NCI-H2171 (cell line): ENCODE measurements around the gene PDE2A.

Source experiments
- DNase-seq: peaks from one replicate; lab custom pipeline; 2025; lab: John Stamatoyannopoulos, UW

The PDE2A gene

DNA sequence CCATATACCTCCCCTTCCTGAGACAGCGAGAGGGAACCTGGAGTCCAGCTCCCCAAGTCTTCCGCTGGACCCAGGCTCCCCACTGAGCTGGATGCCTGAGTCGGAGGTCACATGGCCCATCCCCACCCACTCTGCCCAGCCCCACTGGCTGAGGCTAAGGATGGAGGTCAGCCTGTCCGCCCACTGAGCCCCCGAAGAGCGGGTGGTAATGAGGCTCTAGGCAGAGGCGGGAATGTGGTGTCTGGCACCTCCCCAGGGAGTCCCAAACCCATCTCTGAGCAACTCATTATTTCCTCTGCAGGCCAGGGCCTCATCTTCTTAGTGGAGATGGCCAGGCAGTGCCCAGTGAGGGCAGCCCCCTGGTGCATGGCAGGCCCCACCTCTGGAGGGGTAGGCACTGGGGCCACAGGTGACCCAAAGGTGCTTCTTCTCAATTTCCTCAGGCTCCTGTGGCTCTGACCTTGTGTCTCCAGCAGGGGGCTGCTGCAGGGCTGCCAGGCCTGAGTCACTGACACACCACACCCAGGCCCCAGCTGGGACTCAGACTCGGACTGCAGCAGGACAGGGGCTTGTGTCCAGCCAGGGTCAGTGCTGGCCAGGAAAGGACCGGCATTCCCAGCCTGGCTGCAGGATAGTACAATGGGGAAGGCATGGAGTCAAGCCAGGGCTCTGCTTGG is 10.2 kb upstream of the PDE2A start:
- no peak for DNase-seq

DNA sequence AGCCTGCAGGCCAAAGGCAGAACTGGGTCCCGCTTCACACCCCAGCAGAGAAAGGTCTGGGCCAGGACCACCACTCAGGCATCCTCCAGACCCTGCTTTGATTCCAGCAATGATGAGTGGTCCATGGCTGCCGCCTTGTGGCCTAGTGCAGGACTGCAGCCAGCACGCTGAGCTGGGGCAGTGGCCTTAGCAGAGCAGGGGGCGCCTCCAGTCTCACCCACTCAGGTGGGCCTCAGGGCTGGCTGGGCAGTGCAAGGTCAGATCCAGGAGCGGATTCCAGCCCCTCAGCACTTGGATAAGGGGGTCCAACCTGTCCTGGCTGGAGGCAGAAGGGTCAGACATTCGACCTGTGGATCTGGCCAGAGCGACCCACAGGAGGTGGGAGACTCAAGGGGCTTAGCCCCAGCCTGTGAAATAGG is 9.6 kb upstream of the PDE2A start:
- DNase-seq = peak; percentile 23

DNA sequence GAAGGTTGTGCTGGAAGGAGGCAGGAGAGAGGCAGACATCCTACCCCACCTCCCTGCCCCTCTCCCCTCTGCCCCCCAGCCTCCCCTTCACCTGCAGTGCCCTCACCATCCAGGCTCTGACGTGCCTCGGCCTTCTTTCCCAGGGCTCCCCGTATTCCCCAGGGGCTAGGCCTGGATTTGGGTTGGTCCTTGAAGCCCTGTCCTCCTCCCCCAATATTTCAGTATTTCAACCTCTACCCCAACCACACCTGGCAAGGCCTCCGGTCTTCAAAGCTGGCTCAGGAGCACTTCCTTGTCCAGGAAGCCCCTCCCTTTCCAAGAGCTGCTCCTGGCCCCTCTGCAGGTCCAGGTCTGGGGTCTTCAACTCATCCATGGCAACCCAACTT is 8.6 kb upstream of the PDE2A start:
- DNase-seq = no peak

DNA sequence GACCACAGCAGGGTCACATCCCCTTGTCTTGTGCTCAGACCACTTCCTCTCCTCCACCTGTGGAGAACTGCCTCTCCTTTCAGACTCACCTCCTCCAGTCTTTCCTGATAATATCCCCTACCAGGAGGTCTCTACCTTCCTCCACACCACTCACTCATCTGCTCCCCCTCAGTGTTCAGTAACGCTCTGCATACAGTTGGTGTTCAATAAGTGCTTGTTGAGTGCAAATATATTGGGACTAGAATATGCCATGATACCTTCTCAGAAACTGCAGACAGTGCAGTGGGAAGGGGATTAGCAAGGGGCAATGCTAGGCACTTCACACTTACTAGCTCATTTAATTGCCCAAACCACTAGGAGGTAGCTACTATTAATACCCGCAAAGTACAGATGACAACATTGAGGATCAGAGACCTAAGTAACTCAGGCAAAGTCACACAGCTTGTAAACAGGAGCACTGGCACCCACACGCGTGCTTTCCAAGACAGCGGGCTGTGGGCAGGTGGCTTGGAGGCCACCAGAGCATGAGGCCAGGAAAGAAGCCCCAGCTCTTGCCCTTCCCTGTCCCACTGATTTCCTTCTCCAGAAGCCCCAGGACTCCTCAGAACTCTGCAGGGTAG is 8.1 kb upstream of the PDE2A start:
- DNase-seq = no peak

DNA sequence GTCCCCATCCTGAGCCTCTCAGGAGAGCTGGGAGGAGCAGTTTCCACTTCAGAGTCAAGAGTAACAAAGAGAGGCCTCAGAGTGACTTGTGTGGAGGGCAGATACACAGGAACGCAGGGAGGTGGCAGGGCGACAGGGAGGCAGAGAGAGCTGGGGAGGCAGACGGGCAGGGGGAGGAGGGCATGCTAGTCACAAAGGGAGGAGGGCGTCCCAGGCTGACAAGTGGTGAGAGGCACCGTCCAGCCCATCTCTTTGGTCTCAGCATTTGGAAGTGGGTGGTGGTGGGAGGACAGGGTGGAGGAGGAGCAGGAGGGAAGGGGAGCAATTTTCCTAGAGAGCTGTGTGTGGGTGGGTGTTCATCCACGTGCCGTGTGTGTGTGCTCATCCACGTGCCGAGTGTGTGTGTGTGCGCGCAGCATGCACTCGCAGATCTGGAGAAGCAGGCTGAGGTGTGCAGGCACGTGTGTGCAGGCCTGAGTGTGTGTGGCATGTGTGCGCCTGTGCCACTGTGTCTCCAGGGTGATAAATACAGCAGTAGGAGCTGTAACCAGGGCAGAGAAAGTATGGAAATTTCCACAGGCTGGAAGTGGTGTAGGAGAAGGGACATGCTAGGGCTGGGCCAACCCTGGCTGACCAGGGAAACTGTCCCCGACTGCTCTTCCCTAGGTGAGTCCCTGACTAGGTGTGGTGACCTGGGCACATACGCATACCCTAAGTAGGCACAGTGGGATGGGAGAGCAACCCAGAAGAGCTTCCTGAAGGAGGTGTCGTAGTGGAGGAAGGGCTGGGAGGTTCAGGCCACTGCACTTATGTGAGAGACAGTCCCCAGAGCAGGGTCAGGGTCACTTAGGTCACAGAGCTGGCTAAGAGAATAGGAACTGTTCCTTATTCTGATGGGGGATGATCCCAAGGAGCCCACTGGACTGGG is 7.3 kb upstream of the PDE2A start:
- DNase-seq = no peak

DNA sequence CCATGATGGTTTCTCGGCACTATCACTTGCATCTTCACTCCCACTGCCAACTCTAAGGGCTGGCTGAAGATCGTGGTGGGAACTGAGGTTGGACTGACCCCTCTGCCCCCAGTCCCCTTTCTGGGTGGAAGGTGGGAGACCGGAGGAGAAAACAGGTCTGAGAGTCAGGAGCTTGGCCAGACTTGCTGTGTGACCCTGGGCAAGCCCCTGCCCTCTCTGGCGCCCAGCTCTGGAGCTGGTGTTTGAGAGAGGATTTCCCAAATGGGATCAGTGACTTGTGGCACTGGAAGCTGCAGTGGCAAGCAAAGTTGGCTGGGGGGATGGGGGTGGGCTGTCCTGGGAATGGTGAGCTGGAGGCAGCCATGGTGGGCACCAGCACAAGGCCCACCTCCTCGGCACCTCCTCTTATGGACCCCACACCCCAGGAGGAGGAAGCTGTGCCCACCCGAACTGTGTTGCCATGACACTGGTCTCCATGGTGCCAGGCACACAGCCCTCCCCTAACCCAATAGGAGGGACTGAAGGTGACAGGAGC is 6.5 kb upstream of the PDE2A start:
- no peak for DNase-seq

DNA sequence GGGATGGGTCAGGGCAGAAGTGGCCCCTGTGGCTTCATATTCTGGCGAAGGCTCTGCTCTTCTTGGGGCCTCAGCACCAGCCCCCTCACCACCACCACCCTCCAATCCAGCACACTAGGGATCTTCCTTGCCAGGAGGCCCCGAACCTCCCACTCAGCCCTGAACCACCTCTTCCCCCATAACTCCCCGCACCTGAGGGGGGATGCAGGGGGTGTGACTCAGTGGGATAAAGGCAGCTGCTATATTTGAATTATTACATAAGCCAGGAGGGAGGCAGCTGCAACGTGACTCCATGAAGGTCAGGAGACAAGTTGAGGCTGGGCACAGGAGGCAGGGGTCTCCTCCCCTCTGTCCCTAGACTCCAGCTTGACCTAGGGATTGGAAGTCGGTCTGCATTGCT is 5.6 kb upstream of the PDE2A start:
- no peak for DNase-seq

DNA sequence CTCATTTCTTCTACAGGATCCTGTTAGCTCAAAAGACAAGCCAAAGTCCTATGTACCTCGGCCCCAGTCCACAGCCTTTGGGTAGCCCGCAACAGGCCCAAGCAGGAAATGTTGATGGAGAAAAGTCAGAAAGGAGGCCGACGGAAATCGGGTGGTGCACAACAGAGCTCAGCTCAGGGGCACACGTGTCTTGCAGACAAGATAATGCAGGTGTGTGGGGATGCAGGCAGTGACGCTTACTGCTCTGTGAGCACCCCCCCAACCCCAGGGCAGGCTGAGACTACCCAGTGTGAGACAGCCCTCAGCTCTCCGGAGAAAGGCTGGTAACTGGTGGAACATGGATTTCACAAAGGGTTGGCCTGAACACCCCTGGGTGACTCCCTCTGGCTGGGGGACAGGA is 4.3 kb upstream of the PDE2A start:
- DNase-seq = no peak

DNA sequence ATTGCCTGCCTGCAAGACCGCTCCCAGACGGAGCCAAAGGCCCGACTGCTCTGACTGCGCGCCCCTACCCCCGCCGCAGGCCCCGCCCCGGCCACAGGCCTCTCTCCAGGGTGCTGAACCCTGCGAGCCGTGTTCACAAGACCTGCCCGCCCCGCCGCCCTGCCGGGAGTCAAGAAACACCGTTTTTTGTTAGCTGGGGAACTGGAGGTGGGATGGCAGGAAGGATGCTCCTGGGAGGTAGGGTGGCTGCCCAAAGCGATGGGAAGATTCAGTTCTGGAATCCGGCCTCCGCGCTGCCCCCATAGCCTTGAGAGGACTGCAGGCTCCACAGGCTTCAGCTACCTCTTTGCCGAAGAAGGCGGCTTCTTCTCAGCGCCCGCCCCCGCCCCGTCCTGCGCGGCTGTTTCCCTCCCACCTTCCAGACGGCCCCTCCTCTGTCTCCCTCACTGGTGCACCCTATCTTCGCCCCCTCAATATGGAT is 2.7 kb upstream of the PDE2A start:
- DNase-seq = no peak

DNA sequence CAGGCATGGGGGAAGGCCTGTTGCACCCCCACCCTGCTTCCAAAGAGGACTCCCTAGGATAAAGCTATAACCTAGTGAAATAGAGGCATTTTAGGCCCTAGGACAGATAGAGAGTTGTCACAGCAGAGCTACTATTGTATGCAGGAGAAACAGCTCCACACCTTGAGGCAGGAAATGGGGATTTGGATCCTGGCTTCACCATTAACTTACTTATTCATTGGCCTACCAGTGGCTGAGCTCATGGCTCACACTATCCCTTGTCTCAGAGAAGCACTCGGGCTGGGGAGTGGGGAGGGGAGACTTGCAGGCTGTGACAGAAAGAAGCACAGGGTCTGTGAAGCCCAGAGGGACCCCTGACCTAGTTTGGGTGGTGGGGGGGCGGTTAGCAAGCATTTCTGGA is 999 bp upstream of the PDE2A start:
- no peak for DNase-seq

DNA sequence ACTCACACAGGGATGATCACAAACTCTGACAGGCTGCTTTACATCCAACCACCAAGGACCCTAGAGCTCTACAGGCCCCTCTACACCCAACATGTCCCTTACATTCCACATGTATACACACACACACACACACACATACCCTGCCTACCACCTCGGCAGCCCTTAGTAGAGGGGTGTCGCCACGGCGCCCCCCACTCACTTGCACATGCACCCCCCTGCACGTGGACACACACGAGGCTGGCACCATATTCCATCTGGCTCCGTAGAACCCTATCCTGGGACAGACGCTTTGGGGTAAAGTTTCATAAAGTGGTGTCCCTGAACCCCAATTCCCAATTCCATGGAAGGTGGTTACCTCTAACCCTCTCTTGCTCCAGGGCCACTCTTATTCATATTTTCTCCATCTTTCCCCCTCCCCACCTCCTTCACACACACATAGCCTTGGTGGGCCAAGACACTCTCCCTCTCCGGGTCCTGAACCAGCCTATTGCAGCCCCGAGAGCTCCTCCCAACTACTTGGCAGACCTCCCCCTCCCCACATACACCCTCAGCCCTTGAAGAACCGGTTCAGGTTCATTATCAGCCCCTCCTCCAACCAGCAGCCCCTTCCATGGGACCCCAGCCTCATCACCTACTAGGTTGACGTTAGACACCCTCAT is 809 bp downstream of the PDE2A start:
- no peak for DNase-seq

DNA sequence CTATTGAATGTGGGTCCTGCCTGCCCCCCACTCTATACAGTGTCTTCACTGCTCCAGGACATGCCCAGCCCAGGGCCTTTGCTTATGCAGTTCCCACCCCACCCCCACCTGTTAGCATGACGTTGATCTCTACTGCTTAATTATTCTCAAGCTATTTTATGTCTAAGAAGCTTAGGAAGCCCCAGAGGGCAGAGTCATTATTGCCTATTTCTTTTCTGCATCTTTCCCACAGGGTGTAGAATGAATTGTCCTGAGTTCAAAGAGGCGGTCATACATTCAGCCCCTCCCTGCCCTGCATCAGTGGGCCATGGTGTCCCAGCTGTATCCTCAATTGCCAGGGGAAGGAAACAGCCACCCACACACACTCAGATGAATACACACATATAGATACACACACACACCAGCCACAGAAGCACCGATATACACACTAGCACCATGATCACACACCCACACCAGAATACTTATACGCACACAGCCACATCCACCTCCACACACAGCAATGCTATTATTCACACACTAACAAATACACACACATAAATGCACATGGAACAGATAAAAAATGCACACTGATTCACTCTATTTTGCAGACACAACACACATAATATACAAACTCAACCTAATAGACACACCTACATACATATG is 1.5 kb downstream of the PDE2A start:
- no peak for DNase-seq

DNA sequence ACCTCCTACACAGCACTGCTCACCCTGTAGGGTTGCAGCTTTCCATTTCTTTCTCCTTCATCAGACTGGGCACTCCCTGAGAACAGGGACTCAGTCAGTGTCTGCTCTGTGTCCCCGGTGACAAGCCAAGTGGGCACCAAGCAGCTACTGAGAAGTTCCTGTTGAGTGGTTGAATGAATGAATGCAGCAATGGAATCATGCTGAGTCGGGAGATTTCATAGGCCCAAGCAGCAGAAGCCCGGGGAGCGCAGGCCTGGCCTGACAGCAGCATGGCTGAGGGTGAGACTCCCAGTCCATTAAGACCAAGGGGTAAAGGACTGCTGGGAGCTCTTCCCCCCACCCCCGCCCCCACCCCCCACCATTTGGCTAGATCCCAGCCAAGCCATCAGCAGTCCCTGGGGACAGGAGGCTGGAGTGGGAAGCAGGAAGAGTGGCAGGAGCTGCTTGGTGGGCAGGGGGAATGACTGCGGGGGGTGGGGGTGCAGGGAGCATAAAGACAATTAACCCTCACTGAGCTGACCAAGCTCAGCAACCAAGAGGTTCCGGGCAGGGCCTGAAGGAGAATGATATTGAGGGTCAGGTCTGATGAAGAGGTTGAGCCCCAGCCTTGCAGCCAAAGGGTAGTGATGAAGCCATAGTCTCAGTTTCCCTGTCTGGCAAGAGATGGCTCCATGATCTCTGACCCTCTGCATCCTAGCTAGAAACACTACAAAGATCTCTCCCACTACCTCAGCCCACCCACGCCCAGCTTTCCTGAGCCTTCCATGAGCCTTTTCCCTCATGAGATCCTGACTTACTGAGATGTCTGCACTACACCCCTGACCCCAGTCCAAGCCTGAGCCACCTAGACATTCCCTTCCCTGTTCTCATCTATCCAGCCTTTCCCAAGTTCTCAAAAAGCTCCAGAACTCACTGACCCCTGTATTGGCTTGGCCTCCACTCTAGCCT is 2.8 kb downstream of the PDE2A start:
- no peak for DNase-seq

DNA sequence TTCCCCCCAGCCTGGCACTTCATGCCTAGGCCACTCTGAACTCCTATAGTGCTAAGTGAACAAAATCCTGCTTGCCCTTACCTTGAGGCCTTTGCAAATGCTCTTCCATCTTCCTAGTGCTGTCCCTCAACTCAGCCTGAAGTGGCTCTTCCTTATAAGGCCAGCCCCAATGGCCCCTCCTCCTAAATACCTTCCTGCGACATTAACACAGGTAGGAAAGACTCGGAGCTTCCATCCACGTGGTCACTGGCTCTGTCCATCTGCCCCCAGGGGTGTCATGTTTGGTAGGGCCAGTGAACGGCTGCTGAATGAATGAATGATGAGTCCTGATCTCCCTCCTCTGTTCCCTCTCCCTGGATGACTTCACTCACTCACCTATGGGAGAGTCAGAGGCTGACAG is 4.2 kb downstream of the PDE2A start:
- DNase-seq = no peak

DNA sequence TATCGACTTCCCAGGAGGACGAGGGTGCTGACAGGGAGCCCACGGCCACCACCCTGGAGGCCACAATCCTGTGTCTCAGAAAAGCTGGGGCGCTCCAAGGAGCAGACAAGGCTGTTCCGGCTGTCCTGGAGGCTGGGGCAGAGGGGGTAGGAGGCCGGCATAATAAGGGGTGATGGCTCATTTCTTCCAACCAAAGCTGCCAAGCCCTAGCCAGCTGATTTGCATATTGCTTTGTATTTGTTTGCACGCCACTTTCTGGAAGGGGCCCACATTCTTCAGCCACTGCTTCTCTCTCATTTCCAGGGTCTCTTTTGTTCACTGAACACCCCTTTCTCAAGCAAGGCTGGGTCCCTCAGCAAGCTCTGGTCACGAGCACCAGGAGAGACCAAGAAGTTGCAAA is 4.7 kb downstream of the PDE2A start:
- no peak for DNase-seq

DNA sequence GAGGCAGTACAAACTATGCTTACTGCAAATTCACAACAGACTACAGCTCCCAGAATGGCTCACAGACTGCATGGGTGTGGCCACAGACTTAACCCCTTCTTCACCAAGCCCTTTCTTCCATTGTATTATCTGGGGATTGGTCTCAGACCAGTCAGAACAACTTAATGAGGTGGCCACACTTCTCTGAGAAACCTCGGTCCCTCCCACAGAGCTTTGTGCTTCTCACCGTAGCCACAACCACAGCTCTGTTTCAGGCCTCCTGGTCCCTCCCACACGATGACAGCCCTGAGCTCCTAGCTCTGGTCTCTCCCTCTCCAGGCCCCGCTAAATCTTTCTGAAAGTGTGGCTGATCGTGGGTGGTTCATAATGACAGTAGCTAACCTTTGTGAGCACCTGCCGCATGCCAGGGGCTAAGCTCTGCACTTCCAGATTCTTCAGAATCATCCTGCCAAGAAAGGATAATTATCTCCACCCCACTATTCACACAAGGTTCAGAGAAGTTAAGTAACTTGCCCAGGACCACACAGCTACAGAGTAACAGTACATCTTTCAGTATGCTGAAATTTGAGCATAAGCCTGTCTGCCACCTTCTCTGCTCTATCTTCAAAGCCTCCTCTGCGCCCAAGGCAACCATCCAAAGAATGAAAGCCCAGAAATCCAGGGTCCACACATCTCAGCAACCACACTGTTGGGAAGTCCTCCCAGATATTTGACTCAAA is 5.4 kb downstream of the PDE2A start:
- DNase-seq = no peak

DNA sequence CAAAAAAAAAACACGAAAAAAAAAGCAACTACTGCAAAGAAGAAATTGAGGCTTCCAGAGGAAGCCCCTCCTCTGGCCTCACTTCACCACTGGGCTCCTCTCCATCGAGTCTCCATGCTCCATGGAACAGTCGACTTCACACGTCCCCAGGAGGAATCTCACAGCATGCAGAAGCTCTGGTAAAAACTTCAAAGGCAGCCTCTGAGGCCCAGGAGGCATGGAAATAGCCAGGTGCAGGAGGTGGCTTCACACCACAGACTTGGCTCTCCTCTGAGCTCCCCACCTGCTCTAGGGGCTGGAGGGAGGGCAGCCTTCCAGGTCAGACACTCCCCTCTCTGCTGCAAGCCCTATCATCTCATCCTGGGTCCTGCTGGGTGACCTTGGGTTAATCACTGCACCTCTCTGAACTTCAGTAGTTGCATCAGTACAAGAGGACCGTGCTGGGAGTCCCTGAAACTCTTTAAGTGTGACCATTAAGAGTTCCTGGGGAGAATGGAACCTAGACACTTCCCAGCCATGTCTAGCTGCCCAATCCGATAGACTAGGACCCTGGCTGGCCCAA is 8.2 kb downstream of the PDE2A start:
- DNase-seq = no peak

DNA sequence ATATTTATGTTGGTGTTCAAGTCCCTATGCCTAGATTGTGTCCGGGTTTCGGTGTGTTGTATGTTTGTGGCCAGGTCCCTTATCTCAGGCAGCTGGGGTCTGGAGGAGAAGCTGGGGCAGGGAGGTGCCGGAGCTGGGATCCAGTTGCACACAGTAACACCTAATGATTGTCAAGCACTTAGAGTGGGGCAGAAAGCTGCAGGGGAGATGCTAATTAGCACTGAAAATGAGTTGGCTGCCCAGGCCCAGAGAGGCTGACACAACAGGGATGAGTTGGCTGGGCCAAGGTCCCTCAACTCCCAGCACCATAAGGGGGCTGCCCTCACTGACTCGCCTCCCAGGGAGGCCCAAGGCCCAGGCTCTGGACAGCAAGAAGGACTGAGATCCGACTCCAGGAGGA is 12.2 kb downstream of the PDE2A start:
- no peak for DNase-seq

DNA sequence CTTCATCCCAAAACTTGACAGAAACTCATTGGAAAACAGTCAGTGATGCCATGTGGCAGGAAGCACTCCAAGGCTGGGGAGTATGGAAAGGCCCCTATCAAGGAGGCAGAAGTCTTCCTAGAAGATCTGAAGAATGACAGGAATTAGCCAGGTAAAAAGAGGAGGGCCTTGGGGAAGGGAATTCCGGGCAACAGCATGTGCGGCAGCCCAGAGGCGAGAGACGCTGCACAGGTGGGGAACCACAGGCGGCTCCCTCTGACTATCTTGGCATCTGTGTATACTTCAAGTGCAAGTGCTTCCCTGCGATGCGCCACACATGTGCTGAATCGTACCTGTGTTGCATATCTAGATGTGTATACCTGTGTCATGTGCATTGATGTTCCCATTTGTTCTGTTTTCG is 12.7 kb downstream of the PDE2A start:
- no peak for DNase-seq
